GM18502 (cell line): ENCODE measurements around the gene CHIC2.

Source experiments
- ATAC-seq: cut with Tn5 transposase; IDR thresholded peaks from one replicate; pipeline ENCODE4 v1.9.1; 2021; ENCODE audit warnings: mild to moderate bottlenecking; ENCODE audit not compliant: unreplicated experiment, poor library complexity

The CHIC2 gene

GRCh38 chr4:54015423-54016030, 48.9 kb downstream of the CHIC2 start:
- ATAC-seq = no peak

- ATAC-seq = no peak
These were observed 49.7 kb downstream of the CHIC2 start for GRCh38 chr4:54014666-54015160.

DNA sequence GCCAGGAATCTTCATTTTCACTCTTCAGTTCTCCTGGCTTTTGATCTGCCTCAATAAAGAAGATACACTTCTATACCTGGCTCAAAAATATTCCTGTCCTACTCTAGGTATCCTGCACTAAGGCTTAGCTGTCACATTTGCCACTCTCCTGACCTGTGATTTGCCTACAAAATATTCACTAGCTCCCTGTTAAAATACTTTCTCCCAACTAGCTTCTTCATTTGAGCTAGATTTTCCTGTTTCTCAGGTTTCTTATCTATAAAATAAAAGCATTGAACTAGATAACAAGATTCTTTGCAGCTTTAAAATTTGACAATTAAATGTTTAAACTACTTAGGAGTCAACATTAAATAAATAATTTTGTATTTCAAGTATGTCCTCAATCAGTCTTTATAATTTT, 53.2 kb downstream of the CHIC2 start:
- no peak for ATAC-seq

DNA sequence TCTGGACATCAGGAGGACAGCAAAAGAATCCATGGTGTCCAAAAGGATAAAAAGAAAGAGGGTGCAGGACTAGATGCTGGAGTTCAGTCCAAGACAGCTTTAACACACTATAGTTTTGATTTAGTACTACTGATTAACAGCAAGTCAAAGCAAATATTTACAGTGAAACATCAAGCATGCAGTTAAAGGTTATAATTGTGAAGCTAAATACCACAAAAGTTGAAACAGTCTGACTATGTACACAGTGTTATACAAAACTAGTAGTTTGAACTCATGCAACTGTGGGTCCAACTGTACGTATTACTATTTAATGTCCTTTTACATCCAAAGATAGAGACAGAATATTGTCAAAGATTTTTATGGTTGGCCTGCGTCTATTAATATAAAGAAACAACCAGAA, 57.6 kb downstream of the CHIC2 start:
- no peak for ATAC-seq

- ATAC-seq = no peak
These were observed 58.9 kb downstream of the CHIC2 start for GRCh38 chr4:54005475-54005874.

DNA sequence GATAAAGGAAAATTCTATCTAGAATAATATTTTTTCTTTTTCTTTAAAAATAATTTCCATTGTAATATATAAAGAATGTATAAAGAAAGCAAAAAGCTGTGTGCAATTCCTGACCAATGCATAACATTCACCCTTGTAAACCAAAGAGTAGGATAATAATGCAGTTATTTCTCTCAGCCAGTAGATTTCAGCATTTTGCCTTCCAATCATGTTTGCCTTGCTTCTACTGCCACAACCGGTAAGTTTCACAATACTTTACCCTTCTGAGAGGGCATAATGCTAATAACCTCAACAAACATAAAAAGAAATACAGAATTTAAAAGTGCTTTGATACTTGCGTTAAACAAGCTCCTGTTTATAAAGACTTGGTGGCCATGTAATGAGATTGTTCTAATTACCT, 59.9 kb downstream of the CHIC2 start:
- ATAC-seq = no peak

DNA sequence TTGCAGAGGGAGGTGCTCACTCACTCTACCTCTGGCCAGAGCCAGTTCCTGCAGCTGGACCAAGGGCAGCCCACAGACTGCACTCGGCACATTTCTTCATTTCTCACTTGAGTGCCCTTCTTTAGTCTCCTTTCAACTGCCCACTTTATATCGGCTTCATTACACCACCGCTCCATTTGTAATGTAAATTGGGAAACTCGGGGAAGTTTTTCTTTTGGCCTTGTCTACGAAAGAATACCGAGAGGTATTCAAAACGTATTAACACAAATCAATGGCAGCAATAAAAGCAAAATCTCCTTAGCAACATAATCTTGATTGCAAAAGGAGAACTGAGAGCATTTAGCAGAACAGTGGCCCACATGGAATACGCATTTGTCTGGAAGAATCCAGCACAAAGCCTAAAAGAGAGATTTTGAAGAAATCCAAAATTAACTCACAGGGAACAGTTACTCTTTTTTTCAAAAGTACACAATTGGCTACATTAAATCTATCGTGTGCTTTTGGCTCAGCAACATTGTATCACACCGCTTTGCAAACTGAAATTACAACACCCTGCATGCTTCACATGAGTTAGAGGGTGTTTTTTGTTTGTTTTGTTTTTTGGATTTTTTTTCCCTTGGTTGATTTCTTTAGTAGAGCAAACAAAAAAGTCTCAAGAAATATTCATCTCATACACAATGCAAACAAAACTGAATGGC, 62.6 kb downstream of the CHIC2 start:
- no peak for ATAC-seq

DNA sequence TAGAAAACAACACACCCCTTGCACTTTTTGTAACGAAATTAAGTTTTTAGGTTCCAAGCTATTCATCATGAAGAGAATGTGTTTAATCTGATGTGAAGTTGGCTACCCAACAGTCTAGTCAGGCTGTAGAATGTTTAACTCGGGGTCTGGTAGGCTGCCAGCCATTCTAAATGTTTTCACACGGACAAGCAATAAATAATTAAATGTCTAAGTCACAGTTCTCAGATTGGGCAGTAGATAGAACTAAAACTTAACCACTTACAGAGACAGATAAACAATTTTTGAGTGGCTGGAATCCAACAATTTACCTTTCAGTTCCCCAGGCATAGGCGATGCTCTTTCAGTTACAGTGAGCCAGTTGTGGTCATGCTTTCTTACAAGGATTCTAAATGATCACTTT, 66.5 kb downstream of the CHIC2 start:
- ATAC-seq = no peak

DNA sequence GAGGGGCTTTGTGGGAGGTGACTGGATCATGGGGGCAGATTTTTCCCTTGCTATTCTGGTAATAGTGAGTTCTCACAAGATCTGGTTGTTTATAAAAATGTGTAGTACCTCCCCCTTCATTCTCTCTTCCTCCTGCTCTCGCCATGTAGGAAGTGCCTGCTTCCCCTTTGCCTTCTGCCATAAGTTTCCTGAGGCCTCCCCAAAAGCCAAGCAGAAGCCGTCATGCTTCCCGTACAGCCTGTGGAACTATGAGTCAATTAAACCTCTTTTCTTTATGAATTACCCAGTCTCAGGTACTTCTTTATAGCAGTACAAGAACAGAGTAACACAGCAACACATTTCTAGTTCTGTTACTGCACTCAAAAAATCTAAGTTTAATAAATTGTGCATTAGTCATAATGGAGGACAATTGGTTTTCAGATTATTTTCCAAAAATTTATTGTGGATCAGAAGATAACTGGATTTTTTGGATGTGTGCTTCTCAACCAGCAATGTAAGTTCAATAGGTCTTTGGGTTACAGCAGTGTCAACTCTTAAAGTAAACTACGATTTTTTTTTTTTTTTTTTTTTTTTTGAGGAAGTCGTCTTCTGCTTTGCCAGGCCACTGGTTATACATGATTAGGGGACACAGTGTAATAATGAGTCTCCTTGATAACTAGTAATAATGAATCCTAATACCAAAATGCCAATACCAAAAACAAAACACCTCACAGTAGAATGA, 69.9 kb downstream of the CHIC2 start:
- ATAC-seq = no peak

- ATAC-seq = no peak
These were observed 71.6 kb downstream of the CHIC2 start for GRCh38 chr4:53992785-53993184.

- ATAC-seq = no peak
These were observed 72.6 kb downstream of the CHIC2 start for GRCh38 chr4:53991821-53992220.

DNA sequence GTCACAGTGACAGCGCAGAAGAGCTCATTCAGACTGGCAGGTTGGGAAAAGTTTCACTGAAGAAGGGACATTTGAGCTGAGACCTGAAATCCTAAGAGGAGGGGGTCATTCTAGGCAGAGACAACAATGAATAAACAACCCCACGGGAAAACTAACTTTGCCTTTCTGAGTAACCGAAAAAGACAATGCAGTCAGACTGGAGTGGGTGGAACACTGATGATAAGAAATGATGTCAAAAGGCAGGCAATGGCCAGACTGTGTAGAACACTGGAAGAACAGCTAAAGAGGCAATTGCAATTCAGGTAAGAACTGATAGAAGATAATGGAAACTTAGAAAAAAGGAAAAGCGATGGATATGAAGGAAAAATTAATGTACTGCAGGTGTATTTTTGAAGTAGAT, 73.8 kb downstream of the CHIC2 start:
- ATAC-seq = no peak

GRCh38 chr4:53987761-53988171, 76.6 kb downstream of the CHIC2 start:
- ATAC-seq = no peak

GRCh38 chr4:53986062-53986461, 78.3 kb downstream of the CHIC2 start:
- ATAC-seq = no peak

DNA sequence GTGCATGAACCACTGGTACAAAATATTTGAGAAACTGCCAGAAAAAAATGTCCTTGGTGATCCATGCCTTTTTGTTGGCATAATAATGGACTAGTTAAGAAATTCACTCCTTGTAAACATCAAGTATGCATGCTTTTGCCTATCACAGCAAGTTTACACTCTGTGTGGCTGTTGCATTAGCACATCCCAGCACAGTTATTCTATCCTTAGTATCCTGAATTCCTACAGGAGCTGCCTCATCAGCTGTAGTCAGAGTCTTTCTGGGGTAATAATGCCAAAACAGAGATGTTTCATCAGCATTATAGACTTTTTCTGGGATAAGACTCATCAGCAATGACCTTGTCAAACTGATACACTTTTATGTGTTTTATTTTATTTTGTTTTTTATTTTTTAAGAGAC, 82.8 kb downstream of the CHIC2 start:
- ATAC-seq = no peak

DNA sequence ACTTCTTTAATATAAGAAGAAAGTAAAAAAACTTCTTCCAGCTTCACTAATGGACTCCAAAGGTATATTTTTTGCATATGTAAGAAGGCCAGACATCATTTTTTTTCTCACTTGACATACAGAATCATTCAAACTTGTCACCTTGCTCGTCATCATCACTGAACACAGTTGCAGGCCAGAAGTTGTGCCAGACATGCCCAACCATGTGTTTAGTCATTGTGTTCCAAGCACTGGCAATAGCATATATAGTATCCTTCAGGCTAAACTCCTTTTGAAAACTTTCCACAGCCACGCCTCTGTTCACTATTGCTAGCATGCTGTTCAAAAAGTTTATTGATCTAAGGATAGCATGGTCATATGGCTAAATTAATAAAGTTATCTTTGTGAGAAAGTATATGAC, 83.3 kb downstream of the CHIC2 start:
- ATAC-seq = no peak

- ATAC-seq = no peak
These were observed 89.8 kb downstream of the CHIC2 start for GRCh38 chr4:53974561-53974960.

DNA sequence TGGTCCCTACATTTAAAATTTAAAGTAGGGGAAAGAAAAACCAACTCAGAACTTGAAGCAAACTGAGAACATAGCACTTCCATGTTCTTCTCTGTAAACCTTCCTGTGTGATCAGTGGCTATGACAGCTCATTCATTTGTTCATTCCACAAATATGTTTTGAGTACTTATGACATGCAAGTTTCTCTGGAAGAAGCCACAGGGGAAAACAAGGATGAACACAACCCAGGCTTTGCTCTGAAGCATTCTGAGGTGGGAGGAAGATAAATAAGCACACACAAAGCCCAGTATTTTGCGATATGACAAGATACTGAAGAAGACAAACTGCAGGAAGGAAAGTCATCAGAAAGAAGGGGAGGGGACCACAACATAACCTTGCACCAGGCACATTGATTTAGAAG, 96.4 kb downstream of the CHIC2 start:
- ATAC-seq = no peak

DNA sequence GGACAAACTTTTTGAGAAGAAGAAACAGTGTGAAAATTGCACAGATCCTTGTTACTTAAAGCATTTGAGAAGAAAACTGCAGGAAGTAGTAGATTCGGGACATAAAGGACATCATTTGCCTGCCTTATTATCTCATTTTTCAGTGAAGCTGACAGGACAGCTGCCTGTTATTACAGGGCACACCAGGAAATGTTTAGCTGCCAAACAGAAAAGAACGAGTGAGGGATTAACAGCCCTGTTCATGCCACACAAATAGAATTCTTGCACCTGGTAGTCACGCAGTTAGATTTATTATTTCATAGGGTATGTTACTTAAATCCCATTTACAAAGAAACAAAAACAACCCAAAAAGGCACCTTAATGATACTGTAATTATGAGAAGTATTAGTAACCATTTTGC, 100.6 kb downstream of the CHIC2 start:
- no peak for ATAC-seq

DNA sequence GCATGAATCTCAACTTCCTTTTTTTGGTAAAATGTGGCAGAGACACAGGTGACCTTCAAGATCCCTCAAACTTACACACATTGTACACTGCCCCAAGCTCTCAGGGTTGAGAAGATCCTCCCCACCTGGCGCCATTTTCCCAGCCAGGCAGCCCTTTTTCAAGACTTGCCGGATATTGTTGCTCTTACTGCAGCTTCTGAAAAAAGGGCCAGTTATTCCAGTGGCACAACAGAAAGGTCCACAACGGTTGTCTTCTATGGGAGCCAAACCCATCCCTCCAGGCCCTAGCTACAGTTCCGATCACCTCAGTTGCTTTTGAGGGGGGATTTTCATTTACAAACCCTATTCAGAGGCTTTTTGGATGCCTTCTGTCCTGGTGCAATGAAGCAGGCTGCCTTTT, 101.1 kb downstream of the CHIC2 start:
- no peak for ATAC-seq

DNA sequence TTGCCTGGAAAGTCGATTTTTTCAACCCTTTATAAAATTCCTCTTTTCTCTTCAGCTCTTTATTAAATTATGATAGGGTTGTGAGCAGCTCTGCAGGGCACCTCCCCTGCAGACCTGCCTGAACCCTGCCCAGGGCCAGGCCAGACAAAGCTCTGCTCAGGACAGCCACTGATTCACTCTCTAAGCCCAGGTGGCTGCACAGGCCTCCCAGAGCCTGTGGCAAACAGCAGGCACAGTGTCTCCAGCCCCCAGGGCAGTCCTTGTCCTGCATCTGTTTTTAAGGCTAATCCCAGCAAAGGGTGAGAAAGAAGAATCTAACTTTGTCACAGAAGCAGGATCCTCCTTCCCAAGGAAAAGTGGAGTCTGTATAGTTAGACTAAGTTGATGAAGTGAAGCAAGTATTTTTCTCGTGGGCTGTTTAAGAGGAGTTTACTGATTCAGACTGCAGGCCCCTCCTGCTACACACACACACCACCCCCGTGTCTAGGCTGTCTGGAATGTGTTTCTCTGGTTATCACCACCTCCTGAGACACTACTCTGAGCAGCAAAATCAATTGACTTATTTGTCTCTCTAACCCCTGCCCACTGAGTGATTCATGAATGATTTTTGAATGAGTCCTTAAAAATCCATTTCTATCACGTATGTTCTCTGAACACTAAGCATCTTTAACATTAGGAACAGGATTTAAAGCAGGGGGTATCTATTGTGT, 101.7 kb downstream of the CHIC2 start:
- no peak for ATAC-seq
